Anterior cingulate cortex (tissue), 58 donors: ENCODE data around the gene SRF.
A peak's percentile ranks its signal among the peaks of the same experiment; 100 is the strongest.
"Not testable (repeated sequence)": the region's sequence is repeated elsewhere in the genome, so short reads cannot be mapped to it uniquely, and the experiment has no call there.

Experiments
- DNase-seq, 58 donors: peaks; one replicate each; lab custom pipeline; 2025; lab: John Stamatoyannopoulos, UW

The SRF gene

GRCh38 chr6:43170931-43171706 lies at the start of gene SRF:
SRF (plus strand) TSS chr6:43171269; CDS start chr6:43171657, 388 bp downstream.
- DNase-seq = peak; percentile 89 to 100 (median 99)

DNA sequence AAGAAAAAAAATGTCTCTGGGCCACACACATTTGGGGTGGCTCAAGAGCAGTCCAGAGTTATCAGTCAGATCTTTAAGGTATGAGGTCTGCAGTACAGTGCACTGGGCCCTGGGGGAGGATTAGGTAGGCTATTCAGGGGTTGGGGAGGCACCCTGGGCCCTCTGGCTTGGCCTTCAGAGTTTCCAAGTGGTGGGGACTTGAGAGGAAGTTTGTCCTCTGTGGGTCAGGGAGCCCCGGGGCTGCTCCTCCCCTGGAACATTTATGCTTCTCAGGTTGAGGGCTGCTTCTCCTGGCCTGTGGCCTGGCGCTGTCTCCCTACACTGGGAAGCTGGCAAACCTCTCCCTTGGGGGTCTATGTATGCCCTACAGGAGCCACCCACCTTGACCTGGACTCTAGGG lies 48.9 kb upstream of the SRF start:
- no peak for DNase-seq

DNA sequence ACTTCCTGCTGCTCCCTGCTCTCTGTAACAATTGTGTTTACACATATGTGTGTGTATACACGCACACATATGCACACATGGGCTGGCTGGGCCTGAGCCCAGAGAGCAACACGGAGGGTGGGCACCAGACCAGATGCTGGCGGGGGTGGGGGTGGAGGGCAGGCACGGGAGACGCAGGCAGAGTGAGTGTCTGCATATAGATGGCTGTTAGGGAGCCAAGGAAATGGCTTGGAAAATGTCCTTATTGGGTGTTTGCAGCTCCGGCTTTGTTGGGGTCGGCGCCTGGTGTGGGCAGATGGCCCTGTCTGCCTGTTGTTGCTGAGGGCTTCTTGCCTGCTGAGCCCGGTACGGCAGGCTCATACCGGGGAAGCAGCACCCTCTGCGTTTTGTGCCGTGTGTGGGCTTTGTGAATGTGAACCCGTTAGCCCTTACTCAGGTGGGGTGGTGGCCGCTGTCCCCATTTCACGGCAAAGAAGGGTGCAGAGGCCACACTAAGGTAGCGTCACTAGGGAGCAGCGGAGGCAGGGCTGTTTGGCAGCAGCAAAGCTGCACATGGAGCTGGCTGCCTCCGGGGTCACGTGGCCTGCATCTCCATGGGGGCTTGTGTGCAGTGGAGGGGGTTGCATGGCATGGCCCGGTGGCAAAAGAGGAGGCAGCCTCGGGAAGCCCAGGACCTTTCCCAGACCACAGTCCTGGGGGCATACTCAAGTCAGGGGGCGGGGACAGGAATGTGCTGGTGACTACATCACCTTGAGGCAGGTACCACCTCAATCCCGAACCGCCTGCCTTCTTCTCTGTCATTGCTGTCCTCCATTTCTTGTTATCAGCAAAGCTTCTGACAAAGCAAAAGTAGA lies 47.4 kb upstream of the SRF start:
- peak in 11 of 58 donors; percentile 5 to 31 (median 15) for DNase-seq

DNA sequence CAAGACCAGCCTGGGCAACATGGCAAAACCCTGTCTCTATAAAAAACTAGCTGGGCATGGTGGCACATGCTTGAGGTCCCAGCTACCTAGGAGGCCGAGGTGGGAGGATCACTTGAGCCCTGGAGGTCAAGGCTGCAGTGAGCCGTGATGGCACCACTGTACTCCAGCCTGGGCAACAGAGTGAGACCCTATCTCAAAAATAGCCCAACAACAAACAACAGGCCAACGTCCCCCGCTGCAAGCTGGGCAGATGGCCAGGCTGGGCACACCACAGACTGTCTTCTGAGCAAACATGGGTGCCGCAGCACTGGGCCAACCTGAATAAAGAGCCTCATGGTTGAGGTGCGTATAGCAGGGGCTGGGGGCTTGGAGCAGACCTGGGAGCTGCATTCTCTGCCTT lies 46.6 kb upstream of the SRF start:
- no peak for DNase-seq

GRCh38 chr6:43125119-43125518 lies 46.0 kb upstream of the SRF start:
- DNase-seq = no peak

- no peak for DNase-seq
Measured at GRCh38 chr6:43125555-43125954, 45.5 kb upstream of the SRF start.

GRCh38 chr6:43127180-43127579 lies 43.9 kb upstream of the SRF start:
- no peak for DNase-seq

DNA sequence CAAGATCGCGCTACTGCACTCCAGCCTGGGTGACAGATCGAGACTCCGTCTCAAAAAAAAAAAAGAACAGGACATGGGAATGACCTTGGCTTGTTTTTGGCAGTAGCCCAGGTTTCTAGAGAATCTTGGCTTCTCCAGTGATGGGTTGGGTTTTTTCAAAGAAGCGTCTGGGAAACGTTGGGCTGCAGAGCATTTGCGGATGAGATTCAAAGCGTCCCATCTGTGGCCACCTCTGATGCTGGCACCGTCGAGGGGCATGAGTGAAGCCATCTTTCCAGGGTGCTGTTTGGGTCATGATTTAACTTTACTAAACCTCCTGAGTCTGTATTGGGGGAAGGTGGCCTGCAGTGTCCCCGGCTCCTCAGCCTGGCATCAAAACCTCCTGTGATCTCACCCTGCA lies 43.2 kb upstream of the SRF start:
- DNase-seq = no peak

DNA sequence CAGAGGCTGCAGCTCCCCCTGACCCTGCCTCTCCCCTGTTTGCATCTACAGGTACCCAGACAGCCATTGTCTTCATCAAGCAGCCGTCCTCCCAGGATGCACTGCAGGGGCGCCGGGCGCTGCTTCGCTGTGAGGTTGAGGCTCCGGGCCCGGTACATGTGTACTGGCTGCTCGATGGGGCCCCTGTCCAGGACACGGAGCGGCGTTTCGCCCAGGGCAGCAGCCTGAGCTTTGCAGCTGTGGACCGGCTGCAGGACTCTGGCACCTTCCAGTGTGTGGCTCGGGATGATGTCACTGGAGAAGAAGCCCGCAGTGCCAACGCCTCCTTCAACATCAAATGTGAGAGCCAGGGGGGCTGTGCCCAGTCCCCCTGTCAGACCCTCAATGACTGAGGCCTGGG lies 42.1 kb upstream of the SRF start:
- DNase-seq = no peak

DNA sequence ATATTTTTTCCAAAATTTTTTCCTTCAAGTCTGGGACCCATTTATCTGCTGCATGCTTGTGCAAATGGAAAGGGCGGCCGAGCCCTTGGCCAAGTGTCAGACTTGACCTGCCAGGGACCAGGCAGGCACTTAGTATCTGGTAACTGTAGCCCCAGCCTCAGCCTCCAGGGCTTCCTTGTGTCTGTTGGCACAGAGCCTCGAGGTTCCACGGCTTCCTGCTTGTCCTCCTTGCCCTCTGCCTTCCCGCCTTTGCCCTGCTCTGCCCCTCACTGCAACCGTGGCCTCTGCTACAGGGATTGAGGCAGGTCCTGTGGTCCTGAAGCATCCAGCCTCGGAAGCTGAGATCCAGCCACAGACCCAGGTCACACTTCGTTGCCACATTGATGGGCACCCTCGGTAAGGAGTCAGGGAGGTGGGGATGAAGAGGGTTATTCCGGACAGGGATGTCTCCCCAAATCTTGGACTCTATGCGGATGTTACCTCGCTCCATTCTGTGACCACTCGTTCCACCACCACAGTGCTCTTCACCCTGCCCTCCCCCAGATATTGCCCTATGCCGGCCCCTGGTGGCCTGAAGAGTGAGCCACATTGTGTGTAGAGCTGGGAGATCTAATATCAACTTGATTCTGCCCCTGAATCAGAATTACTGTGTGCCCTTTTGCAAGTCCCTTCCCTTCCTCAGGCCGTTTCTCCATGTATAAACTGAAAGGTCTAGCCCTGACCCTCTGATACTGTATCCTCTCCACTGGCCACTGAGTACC lies 41.5 kb upstream of the SRF start:
- no peak for DNase-seq

DNA sequence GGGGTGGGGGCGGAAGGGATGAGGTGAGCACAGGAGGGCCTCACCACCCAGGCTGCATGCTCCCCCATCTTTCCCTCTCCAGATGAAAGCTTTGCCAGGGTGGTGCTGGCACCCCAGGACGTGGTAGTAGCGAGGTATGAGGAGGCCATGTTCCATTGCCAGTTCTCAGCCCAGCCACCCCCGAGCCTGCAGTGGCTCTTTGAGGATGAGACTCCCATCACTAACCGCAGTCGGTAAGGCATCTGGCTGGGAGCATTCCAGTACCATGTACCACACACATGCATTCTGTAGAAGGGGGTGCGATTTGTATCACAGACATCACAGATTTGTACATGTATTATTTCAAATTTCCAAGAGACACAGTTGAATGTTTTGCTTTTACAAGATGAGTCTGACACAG lies 40.6 kb upstream of the SRF start:
- DNase-seq = no peak

GRCh38 chr6:43131379-43131778 lies 39.7 kb upstream of the SRF start:
- not testable (repeated sequence) for DNase-seq

- DNase-seq = no peak
Measured at GRCh38 chr6:43138267-43138666, 32.8 kb upstream of the SRF start.

GRCh38 chr6:43139973-43140372 lies 31.1 kb upstream of the SRF start:
- not testable (repeated sequence) for DNase-seq

DNA sequence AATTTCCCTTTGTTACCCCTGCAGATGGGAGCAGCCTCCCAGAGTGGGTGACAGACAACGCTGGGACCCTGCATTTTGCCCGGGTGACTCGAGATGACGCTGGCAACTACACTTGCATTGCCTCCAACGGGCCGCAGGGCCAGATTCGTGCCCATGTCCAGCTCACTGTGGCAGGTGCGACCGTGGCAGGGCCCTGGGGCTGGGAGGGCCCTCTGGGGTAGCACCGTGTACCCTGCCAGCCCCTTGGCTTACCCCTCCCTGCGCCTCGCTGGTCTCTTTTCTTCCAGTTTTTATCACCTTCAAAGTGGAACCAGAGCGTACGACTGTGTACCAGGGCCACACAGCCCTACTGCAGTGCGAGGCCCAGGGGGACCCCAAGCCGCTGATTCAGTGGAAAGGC lies 29.4 kb upstream of the SRF start:
- no peak for DNase-seq

DNA sequence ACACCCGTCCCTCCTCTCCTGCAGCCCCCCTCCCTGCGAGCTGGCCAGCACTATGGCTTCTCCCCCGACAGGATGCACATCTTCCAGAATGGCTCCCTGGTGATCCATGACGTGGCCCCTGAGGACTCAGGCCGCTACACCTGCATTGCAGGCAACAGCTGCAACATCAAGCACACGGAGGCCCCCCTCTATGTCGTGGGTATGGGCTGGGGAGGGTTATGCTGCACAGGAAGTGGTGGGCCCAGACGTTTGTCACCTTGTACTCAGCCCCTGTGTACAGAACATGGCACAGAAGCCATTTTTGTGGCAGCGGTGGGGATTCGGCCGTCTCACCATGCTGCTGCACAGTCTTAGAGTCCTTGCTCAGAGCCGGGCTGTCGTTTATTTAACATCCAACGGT lies 29.0 kb upstream of the SRF start:
- DNase-seq = no peak

GRCh38 chr6:43143235-43144128 lies 27.6 kb upstream of the SRF start:
- peak in 56 of 58 donors; percentile 6 to 90 (median 70) for DNase-seq

GRCh38 chr6:43144879-43145278 lies 26.2 kb upstream of the SRF start:
- DNase-seq = no peak

- DNase-seq = no peak
Measured at GRCh38 chr6:43146261-43146660, 24.8 kb upstream of the SRF start.
